Cardiac fibroblast (primary cell): ENCODE results near the gene CYP4A22.

Experiments
- DNase-seq, 2 donors: peaks; one replicate each; pipeline versions ENCODE4 v3.0.0 to v3.0.0-alpha.2; 2010; ENCODE audit warnings: low read depth in 2 of 2
- H3K4me3 ChIP-seq, 2 donors: replicated peaks in 1 of 2; 1 replicate in 1 of 2; 2 replicates in 1 of 2; pipeline ENCODE4 v1.5.1; 2011; ENCODE audit warnings: low read depth in 2 of 2, low read length in 2 of 2, mild to moderate bottlenecking in 2 of 2, moderate library complexity in 1 of 2
- TF ChIP-seq, protein P1 (sequence below): IDR thresholded peaks from one replicate; pipeline ENCODE4 v1.5.1; 2011; ENCODE audit warnings: low read depth, mild to moderate bottlenecking, low read length, inconsistent platforms

CYP4A22 gene

DNA sequence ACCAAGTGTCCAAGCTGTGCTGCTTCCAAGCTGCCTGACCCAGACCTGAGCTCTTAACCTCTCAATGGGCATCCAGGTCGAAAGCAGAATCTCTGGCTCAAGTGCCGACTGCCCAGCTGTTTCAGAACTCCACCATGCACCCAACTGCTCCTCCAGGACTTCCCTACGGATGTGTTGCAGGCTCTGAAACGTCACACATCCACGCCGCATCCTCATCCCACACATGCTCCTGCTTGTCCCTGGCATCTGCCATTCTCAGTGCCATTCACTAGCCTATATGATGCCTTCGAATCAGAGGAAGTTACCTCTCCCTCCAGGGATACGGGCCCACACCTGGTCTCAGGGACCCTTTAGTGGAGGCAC, 41.4 kb downstream of the CYP4A22 start:
- peak overlapping the region; percentile 0 to 54 for H3K4me3 ChIP-seq
- DNase-seq = no peak
- TF ChIP-seq, protein P1, sequence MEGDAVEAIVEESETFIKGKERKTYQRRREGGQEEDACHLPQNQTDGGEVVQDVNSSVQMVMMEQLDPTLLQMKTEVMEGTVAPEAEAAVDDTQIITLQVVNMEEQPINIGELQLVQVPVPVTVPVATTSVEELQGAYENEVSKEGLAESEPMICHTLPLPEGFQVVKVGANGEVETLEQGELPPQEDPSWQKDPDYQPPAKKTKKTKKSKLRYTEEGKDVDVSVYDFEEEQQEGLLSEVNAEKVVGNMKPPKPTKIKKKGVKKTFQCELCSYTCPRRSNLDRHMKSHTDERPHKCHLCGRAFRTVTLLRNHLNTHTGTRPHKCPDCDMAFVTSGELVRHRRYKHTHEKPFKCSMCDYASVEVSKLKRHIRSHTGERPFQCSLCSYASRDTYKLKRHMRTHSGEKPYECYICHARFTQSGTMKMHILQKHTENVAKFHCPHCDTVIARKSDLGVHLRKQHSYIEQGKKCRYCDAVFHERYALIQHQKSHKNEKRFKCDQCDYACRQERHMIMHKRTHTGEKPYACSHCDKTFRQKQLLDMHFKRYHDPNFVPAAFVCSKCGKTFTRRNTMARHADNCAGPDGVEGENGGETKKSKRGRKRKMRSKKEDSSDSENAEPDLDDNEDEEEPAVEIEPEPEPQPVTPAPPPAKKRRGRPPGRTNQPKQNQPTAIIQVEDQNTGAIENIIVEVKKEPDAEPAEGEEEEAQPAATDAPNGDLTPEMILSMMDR = no peak

DNA sequence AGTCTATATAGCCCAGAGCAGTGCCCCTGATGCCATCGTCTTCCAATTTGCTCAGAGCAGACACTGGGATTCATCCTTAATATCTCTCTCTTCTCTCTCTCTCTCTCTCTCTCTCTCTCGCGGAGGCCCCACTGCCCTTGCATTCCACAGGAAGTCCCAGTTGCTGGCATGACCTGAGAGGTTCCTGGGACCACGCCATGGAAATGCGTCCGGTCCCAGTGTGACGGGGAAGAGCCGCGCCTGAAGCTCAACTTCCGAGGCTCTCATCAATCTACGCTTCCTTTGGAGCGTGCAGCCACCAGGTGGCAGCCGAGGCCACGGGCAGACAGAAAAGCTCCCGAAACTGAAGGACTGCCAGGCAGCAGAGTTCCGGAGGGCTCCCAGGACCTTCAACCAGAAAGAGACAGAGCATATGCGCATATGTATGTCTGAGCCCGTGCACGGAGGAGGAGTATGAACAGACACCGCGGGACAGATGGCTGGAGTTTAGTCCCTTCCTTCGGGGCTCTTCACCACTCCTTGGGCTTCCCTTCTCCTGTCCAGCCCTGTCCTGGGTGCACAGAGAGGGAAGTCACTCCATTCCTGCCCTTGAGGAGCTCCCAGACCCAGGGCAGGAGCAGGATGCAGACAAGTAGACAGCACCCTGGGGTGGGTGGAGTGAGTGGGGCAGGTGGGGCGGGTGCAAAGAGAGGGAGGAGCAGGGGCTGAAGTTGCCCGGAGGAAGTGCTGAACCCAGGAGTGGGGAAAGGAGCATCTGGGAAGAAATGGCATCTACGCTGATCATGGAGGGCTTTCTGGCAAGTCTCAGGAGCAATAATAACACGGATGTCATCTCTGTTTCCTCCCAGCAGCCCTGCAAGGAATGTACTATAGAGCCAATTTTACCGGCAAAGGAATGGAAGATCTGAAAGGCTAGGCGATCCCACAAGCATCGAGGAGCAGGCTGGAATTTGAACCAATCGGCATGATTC, 42.1 kb downstream of the CYP4A22 start:
- peak; percentile 97 to 98 for DNase-seq
- peak overlapping the region; percentile 36 to 54 for H3K4me3 ChIP-seq
- TF ChIP-seq, protein P1 = peak; percentile 96

DNA sequence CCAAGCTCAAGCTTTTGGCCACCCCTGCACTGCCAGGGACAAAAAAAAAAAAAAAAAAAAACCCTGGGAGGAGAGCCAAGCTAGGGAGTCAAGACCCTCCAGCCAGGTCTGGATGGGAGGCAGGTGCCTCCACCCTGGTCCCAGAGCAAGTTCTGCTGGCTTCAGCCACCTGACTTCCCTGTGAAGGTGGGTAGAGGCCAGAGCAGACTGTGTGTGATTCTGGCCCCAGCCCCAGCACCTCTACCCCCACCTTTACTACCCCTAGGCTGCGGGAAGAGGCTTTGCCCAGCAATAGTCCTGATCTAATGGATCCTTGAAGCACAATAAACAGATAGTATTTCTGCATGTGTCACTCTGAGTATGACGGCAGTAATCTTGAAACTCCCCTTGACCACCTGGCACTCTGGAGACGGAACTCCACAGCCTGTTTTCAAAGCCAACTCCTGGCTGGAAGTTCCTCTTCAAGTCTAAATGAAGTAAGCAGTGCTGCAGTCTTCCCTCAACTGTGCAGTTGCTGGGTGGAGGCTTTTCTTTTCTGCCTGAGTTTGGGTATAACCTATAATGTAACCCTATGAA, 42.8 kb downstream of the CYP4A22 start:
- H3K4me3 ChIP-seq = peak overlapping the region in 1 of 2 donors; percentile 54
- TF ChIP-seq, protein P1 = no peak
- no peak for DNase-seq

DNA sequence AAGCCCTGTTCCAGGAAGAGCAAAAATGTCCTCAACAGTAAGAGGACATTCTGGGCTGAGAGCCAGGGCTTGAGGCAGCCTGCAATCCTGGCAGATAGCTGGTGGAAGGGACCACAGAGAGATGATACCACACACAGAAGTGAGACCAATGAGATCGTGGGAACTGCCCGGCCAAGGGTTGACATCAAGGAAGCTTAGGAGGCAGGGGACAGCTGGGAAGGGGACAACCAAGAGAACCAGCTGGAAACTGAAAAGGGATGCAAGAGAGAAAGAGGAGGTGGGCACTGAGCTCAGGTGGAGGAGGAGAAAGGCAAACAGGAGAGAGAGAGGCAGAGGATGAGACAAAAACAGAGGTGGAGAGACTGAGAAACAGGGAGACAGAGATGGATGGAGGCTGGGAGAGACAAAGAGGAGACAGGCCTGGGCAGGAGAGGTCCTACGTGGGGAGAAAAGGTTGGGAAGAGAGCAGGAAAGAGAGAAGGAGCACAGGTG, 43.4 kb downstream of the CYP4A22 start:
- DNase-seq = peak in 1 of 2 donors; percentile 34
- H3K4me3 ChIP-seq = no peak overlapping the region
- TF ChIP-seq, protein P1 = no peak

DNA sequence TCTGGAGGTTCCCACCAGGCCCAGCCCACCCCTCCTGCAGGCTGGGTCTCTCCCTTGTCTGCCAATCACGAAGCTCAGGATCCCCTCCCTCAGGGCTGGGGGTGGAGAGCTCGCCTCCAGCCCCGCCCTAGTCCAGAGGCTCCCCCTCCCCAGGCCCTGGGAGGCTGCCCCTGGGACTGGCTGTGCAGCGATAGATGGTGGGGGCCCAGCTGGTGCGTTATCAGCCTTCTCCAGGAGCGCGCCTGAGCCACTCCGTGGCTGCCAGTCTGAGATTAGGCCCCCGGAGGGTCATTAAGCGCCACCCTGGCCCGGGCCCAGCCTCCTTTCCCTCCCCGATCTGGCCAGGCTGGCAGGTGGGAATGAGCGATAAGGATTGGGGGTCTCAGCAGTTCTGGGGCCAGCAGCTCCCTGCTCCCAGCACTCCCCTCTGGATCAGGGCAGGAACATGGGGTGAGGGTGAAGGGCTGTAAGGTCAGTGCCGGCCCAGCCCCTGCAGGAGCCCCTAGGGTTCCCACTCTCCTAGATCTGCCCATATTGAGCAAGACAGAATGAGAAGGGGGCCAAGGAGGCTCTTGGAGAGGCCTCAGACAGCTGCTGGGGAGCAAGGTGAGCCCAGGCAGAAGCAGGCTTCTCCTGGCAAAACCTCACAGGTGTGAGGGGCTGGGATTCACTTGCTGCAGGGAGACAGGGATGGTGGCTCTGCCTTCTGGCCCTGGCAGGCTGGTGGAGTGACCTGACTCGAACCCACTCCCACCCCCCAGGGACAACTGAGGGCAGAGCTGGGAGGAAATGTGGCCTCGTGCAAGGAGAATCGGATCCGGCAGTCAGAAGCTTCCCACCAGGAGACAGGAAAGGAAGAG, 44.1 kb downstream of the CYP4A22 start:
- no peak for DNase-seq
- TF ChIP-seq, protein P1 = no peak
- H3K4me3 ChIP-seq = no peak overlapping the region

DNA sequence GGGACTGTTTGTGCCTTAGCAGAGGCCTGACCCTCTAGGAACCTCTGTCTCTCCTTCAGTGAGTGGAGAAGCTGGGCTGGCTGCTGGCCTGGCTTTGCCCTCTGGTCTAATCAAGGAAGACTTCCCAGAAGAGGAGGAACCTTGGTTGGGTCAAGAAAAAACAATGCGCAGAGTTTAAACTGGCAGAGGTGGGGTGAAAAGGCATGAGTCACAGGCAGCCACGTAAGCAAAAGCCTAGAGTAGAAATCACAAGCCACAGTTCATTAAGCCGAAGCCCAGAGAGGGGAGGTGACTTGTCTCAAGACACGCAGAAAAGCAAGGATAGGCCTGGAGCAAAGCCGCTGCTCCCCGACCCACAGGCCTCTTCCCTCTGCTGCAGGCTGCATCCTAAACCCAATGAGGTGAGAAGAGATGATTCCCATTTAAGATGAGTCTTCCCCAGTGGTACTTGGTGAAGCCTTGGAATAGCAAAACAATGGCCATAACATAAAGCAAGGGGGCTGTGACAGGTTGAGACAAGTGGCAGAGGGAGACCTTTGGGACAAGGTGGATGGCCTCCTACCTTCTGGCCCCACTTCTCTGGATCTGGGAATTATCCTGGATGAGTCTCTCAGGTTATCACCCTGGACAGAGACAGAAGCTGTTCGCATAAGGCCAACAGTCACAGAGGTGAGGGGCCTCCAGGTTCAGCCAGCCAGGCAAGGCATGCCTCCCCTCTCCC, 44.9 kb downstream of the CYP4A22 start:
- DNase-seq = peak; percentile 58 to 83
- TF ChIP-seq, protein P1 = no peak
- no peak overlapping the region for H3K4me3 ChIP-seq
